ENCODE results near the gene KCNQ1.

DNA sequence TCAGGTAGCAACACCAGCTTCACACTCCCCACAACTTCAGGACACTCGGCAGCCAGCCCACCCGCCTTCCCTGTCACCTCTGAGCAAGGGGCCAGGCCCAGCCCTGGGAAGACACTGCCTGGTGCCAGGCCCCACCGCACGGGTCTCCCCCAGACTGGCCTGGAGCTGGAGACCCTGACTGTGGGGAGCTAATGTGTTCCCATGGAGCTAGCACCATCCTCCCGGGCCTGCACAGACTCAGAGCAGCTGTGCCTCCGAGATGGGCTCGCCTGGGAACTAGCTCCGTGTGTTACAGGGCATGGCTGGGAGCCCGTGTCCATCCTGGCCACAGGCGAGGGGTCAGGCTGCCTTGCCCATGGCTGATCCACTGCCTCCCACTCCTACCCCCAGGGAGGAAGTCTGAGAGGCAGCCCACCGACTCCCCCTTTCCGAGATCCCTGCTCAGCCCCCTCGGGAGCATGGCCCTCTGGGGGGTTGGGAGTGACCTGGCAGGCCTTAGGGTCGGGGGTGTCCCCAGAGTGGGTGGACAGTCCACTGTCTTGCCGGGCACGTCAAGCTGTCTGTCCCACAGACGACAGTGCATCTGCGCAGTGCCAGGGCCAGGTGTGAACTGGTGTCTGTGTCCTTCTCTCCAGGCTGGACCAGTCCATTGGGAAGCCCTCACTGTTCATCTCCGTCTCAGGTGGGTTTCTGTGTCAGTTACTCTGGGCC is 331.7 kb downstream of the KCNQ1 start:
- TF ChIP-seq, protein P1, sequence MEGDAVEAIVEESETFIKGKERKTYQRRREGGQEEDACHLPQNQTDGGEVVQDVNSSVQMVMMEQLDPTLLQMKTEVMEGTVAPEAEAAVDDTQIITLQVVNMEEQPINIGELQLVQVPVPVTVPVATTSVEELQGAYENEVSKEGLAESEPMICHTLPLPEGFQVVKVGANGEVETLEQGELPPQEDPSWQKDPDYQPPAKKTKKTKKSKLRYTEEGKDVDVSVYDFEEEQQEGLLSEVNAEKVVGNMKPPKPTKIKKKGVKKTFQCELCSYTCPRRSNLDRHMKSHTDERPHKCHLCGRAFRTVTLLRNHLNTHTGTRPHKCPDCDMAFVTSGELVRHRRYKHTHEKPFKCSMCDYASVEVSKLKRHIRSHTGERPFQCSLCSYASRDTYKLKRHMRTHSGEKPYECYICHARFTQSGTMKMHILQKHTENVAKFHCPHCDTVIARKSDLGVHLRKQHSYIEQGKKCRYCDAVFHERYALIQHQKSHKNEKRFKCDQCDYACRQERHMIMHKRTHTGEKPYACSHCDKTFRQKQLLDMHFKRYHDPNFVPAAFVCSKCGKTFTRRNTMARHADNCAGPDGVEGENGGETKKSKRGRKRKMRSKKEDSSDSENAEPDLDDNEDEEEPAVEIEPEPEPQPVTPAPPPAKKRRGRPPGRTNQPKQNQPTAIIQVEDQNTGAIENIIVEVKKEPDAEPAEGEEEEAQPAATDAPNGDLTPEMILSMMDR (IDR thresholded peaks at IDR 0.05), result no peak
- no peak for TF ChIP-seq POLR2A (IDR thresholded peaks at IDR 0.05)

Measured in lower leg skin (tissue), 3 donors.